ENCODE results near the gene SNX27.
"Not testable (repeated sequence)": the region's sequence is repeated elsewhere in the genome, so short reads cannot be mapped to it uniquely, and the experiment has no call there.

SNX27 gene

DNA sequence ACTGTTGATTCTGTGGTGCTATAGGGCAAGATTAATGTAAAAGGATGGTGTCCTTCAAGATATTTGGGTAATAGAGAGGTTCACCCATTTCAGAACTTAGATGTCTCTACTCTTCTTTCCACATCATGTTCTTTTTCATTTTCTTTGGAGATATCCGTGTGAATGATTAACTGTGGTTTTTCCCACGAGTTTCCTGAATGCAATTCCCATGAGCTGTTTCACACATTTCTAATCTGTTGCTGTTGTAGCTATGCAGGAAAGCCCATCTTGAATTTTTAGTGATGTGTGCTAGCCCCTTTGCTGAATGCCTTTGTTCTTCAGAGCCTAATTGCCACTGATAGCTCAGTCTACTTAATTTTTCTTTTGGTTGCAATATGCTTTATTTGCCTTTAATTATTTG is 27.6 kb downstream of the SNX27 start:
- DNase-seq = no peak
- H3K4me3 Mint-ChIP-seq = no peak overlapping the region

DNA sequence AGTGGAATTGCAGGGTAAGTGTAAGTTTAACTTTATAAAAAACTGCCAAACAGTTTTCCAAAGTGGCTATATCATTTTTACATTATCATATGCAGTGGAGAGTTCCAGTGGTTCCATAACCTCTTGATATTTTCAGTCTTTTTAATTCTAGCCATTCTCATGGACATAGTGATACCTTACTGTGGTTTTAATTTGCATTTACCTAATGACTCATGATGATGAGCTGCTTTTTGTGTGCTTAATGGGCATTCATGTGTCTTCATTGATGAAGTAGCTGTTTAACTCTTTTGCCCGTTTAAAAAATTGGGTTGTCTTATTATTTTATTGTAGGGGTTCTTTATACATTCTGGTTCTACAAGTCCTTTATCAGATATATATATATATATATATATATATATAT is 29.4 kb downstream of the SNX27 start:
- DNase-seq = no peak
- Mint-ChIP-seq H3K4me3 (no peak overlapping the region), H3K27me3 (no peaks in the 10 kb centered on the region), H3K4me1 (ENCODE audit: low read depth) (peaks cover 22% of the 10 kb centered on the region), H3K36me3 (ENCODE audit: low read depth) (peaks cover 37% of the 10 kb centered on the region), H3K9me3 (no peaks in the 10 kb centered on the region), H3K27ac (no peak overlapping the region)

More for the DNA sequence above, 27.6 kb downstream of the SNX27 start:
- Mint-ChIP-seq H3K27ac (no peak overlapping the region), H3K9me3 (no peaks in the 10 kb centered on the region), H3K4me1 (ENCODE audit: low read depth) (peaks cover 21% of the 10 kb centered on the region), H3K27me3 (no peaks in the 10 kb centered on the region), H3K36me3 (ENCODE audit: low read depth) (peaks cover 28% of the 10 kb centered on the region)

DNA sequence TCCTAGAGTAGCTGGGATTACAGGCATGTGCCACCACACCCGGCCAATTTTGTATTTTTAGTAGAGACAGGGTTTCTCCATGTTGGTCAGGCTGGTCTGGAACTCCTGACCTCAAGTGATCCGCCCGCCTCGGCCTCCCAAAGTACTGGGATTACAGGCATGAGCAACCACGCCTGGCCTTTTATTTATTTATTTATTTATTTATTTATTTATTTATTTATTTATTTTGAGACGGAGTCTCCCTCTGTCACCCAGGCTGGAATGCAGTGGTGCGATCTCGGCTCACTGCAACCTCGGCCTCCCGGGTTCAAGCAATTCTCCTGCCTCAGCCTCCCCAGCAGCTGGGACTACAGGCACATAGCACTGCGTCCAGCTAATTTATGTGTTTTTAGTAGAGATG is 31.2 kb downstream of the SNX27 start:
- H3K9me3 Mint-ChIP-seq, H3K4me3 Mint-ChIP-seq, H3K27ac Mint-ChIP-seq, DNase-seq, H3K27me3 Mint-ChIP-seq: not testable (repeated sequence)
- Mint-ChIP-seq H3K4me1 (ENCODE audit: low read depth) (peaks cover 22% of the 10 kb centered on the region), H3K36me3 (ENCODE audit: low read depth) (peaks cover 43% of the 10 kb centered on the region)

DNA sequence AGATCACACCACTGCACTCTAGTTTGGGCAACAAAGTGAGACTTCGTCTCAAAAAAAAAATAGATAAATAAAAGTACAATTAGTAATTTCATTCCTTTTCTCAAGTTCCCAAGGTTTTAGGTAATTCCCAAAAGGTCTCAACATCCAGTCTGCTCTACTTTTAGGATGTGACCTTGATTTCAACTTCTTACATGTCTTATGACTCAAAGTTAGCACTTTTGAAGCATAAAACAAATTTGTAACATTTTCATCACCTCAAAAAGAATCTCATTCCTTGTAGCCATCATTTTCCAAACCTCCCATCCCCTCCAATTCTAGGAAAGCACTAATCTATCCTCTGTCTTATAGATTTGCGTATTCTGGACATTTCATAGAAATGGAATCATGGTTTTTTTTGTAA is 32.2 kb downstream of the SNX27 start:
- DNase-seq = no peak
- Mint-ChIP-seq H3K36me3 (ENCODE audit: low read depth) (peaks cover 49% of the 10 kb centered on the region), H3K27ac (no peak overlapping the region), H3K27me3 (no peaks in the 10 kb centered on the region), H3K4me3 (no peak overlapping the region), H3K9me3 (no peaks in the 10 kb centered on the region), H3K4me1 (ENCODE audit: low read depth) (peaks cover 22% of the 10 kb centered on the region)

DNA sequence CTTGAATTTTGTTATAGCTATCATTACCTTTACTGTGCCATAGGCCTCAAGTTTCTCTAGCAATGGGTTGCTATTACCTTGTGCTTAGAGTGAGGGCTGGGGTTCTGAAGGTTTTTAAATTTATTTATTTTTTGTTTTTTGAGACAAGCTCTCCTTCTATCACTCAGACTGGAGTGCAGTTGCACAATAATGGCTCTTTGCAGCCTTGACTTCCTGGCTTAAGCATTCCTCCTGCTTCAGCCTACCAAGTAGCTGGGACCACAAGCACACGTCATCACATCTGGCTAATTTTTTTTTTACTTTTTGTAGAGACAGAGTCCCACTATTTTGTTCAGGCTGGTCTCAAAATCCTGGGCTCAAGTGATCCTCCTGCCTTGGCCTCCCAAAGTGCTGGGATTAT is 41.5 kb downstream of the SNX27 start:
- H3K4me1 Mint-ChIP-seq (ENCODE audit: low read depth) = peaks cover 18% of the 10 kb centered on the region
- H3K9me3 Mint-ChIP-seq = no peaks in the 10 kb centered on the region
- H3K4me3 Mint-ChIP-seq = no peak overlapping the region
- H3K27ac Mint-ChIP-seq = no peak overlapping the region
- no peaks in the 10 kb centered on the region for H3K27me3 Mint-ChIP-seq
- peaks cover 58% of the 10 kb centered on the region for H3K36me3 Mint-ChIP-seq (ENCODE audit: low read depth)
- DNase-seq = no peak

DNA sequence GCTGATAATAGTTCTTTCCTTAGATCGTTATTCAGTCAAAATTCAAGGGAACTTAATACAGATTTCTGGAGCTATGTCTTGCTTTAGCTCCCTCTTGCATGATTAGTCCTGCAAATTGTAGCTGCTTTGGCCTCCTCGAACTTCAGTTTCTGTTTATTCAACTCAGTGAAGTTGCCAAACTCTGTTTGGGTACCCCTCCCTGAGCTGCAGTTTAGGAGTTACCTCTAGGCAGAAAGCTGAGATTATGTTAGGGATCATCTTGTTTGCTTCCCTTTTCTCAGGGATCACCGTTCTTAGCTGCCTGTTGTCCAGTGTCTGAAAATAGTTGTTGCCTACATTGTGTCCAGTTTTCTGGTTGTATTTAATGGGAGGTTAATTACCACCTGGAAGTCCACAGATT is 43.5 kb downstream of the SNX27 start:
- no peaks in the 10 kb centered on the region for H3K9me3 Mint-ChIP-seq
- H3K27ac Mint-ChIP-seq = peak overlapping the region; percentile 20
- no peaks in the 10 kb centered on the region for H3K27me3 Mint-ChIP-seq
- H3K36me3 Mint-ChIP-seq (ENCODE audit: low read depth) = peaks cover 65% of the 10 kb centered on the region
- no peak overlapping the region for H3K4me3 Mint-ChIP-seq
- DNase-seq = no peak
- H3K4me1 Mint-ChIP-seq (ENCODE audit: low read depth) = peaks cover 18% of the 10 kb centered on the region

DNA sequence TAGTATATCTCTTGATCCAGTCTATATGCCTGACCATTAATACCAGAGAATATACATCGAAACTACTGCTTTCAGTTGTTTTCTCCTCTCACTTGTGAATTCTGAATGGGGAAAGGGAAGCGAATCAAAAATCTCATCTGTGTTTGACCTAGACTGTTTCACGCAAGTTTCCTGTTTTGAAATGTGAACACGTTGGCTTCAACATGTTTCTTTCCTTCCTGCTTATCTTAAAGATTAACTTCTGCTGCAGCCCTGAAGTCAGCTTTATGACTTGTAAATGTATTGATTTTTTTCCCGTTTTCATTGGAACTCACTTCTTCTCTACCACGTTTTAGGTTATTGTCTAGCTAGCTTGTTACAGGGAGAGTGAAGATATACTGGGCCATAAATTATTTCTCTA is 49.9 kb downstream of the SNX27 start:
- Mint-ChIP-seq H3K9me3 (no peaks in the 10 kb centered on the region), H3K36me3 (ENCODE audit: low read depth) (peaks cover 80% of the 10 kb centered on the region), H3K27me3 (no peaks in the 10 kb centered on the region), H3K27ac (peak overlapping the region; percentile 3), H3K4me3 (no peak overlapping the region), H3K4me1 (ENCODE audit: low read depth) (peaks cover 10% of the 10 kb centered on the region)
- DNase-seq = no peak

DNA sequence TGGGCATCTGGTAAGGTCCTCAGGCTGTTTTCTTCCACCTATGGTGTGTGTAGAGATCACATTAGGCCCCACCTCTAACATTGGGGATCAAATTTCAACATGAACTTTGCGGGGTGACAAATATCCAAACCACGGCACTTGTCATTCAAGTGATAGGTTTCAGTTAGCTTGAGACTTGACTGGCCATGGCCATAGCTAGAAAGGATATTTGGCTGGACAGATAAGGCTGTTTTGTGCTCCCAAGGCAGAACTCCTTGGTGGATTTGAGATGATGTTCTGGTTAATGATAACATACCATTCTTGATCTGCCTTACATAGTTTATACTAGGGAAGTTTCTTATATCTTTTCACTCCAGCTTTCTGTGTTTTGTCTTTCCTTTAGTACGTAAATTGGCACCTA is 56.2 kb downstream of the SNX27 start:
- Mint-ChIP-seq H3K4me3 (no peak overlapping the region), H3K4me1 (ENCODE audit: low read depth) (peaks cover 8% of the 10 kb centered on the region), H3K27ac (peak overlapping the region; percentile 13), H3K36me3 (ENCODE audit: low read depth) (peaks cover 69% of the 10 kb centered on the region), H3K27me3 (no peaks in the 10 kb centered on the region), H3K9me3 (no peaks in the 10 kb centered on the region)
- DNase-seq = no peak

DNA sequence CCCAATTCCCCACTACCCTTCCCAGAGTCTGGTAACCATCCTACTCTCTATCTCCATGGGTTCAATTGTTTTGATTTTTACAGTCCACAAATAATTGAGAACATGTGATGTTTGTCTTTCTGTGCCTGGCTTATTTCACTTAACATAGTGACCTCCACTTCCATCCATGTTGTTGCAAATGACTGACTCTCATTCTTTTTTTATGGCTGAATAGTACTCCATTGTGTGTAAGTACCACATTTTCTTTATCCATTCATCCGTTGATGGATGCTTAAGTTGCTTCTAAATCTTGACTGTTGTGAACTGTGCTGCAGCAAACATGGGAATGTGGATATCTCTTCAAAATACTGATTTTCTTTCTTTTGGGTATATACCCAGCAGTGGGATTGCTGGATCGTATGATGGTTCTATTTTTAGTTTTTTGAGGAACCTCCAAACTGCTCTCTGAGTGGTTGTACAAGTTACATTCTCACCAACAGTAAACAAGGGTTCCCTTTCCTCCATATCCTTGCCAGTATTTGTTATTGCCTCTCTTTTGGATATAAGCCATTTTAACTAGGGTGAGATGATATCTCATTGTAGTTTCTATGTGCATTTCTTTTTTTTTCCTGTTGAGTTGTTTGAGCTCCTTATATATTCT is 58.3 kb downstream of the SNX27 start:
- not testable (repeated sequence) for H3K4me3 Mint-ChIP-seq, H3K27me3 Mint-ChIP-seq, H3K27ac Mint-ChIP-seq, H3K9me3 Mint-ChIP-seq, DNase-seq
- Mint-ChIP-seq H3K36me3 (ENCODE audit: low read depth) (peaks cover 72% of the 10 kb centered on the region), H3K4me1 (ENCODE audit: low read depth) (peaks cover 10% of the 10 kb centered on the region)

DNA sequence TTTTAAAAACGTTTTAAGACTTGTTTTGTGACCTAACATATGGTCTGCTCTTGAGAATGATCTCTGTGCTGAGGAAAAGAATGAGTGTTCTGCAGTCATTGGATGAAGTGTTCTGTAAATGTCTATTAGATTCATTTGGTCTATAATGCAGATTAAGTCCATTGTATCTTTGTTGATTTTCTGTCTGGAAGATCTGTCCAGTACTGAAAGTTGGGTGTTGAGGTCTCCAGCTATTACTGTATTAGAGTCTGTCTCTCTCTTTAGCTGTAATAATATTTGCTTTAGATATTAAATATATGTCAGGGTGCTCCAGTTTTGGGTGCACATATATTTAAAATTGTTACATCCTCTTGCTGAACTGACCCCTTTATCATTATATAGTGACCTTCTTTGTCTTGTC is 61.6 kb downstream of the SNX27 start:
- H3K4me3 Mint-ChIP-seq = no peak overlapping the region
- peaks cover 2% of the 10 kb centered on the region for H3K4me1 Mint-ChIP-seq (ENCODE audit: low read depth)
- peaks cover 53% of the 10 kb centered on the region for H3K36me3 Mint-ChIP-seq (ENCODE audit: low read depth)
- H3K9me3 Mint-ChIP-seq = no peaks in the 10 kb centered on the region
- no peaks in the 10 kb centered on the region for H3K27me3 Mint-ChIP-seq
- no peak overlapping the region for H3K27ac Mint-ChIP-seq
- DNase-seq = no peak

DNA sequence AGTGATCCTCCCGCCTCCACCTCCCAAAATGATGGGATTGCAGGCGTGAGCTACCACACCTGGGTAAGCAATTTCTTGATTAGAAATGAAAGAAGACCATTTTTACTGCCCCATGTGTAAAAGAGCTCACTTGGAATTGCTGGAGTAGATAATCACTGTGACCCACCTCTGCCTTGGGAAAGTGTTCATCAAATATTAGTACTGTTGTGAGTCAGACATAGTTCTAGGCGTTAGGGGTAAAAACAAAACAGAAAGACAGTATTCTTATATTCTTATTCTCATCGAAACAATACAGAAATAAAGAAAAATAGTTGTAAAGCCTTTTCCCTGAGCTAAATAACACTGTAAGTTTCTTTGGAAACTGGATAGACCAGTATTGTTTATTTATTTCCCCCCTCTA is 68.5 kb downstream of the SNX27 start:
- no peaks in the 10 kb centered on the region for H3K4me1 Mint-ChIP-seq (ENCODE audit: low read depth)
- no peak for DNase-seq
- no peaks in the 10 kb centered on the region for H3K9me3 Mint-ChIP-seq
- no peaks in the 10 kb centered on the region for H3K27me3 Mint-ChIP-seq
- no peak overlapping the region for H3K27ac Mint-ChIP-seq
- H3K4me3 Mint-ChIP-seq = no peak overlapping the region
- peaks cover 49% of the 10 kb centered on the region for H3K36me3 Mint-ChIP-seq (ENCODE audit: low read depth)

DNA sequence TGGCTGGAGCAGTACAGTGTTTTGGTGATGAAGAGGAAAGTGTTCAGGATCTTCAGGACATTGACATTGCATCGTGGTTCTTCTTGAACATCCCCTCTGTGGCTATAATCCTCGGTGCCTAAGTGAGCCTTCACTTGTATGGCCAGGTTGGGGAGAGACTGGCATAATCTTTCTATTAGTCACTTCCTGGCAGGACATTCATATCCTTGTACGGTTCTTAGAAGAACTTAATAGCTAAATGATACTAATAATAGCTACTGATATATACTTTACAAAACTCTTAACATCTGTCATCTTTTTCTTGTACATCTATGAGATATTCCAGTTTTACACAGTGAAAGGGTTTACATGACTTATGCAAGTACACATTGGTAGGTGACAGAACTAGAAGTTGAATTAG is 69.0 kb downstream of the SNX27 start:
- Mint-ChIP-seq H3K4me1 (ENCODE audit: low read depth) (no peaks in the 10 kb centered on the region), H3K4me3 (no peak overlapping the region), H3K27ac (no peak overlapping the region), H3K9me3 (no peaks in the 10 kb centered on the region), H3K36me3 (ENCODE audit: low read depth) (peaks cover 54% of the 10 kb centered on the region), H3K27me3 (no peaks in the 10 kb centered on the region)
- DNase-seq = no peak

DNA sequence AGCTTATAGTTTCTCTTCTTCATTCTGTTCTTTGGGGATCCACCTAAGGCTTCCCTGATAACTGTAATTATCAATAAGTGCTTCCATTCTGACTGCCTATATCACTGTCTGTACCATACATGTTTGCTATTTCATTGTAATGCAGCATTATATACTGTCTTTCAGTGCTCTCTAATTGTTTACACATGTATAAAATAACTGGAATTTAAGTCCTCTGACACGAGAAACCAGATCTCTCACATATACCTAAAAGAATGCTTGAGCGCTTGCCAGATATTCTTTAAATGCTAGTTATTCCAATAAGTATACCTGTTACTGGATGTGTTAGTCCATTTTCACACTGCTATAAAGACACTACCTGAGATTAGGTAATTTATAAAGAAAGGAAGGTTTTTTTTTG is 70.1 kb downstream of the SNX27 start:
- Mint-ChIP-seq H3K4me3 (no peak overlapping the region), H3K27ac (no peak overlapping the region), H3K27me3 (no peaks in the 10 kb centered on the region), H3K4me1 (ENCODE audit: low read depth) (no peaks in the 10 kb centered on the region), H3K9me3 (no peaks in the 10 kb centered on the region), H3K36me3 (ENCODE audit: low read depth) (peaks cover 62% of the 10 kb centered on the region)
- no peak for DNase-seq

DNA sequence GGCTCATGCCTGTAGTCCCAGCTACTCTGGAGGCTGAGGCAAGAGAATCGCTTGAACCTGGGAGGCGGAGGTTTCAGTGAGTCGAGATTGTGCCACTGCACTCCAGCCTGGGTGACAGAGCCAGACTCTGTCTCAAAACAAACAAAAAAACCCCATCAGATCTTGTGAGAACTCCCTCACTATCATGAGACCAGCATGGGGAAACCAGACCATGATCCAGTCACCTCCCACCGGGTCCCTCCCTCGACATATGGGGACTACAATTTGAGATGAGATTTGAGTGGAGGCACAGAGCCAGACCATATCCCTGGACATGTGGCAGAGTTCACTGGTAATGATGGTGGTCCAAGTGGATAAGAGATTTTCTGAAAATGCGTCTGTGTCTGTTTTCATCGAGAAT is 71.1 kb downstream of the SNX27 start:
- not testable (repeated sequence) for H3K9me3 Mint-ChIP-seq; DNase-seq; H3K4me3 Mint-ChIP-seq; H3K27ac Mint-ChIP-seq; H3K27me3 Mint-ChIP-seq; H3K4me1 Mint-ChIP-seq (ENCODE audit: low read depth)
- peaks cover 67% of the 10 kb centered on the region for H3K36me3 Mint-ChIP-seq (ENCODE audit: low read depth)

DNA sequence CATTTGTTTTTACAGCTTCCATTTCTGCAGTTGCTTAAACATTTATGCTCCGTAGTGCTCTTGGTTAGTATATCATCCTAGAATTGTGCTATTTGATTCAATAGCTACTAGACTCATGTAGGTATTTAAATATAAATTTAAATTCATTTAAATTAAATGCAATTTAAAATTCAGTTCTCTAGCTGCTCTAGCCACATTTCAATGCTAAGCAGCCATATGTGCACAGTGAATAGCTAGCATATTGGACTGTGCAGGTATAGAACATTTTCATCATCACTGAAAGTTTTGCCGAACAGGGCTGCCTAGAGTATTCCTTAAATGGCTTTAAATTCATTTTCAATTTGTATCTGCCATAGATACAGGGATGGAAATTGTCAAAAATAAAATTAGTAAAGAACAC is 72.3 kb downstream of the SNX27 start:
- Mint-ChIP-seq H3K9me3 (no peaks in the 10 kb centered on the region), H3K27me3 (no peaks in the 10 kb centered on the region), H3K27ac (no peak overlapping the region), H3K36me3 (ENCODE audit: low read depth) (peaks cover 66% of the 10 kb centered on the region), H3K4me1 (ENCODE audit: low read depth) (no peaks in the 10 kb centered on the region), H3K4me3 (no peak overlapping the region)
- DNase-seq = no peak

DNA sequence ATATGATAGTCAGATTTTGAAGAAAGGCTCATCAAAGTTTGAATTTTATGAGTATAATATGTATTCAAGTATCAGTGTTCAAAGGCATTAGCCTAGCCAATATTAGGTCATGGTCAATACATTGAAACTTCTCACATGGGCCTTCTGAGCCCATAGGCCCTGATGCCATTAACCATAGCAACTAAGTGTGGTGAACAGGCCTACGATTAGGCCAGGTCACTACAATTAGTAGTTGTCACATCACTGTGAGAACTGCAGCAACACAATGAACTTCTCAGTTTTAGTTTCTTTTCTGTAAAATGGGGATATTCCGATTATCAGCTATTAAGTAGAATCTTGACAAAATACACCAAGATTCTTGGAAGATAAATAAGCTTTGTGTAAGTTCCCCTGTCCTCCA is 74.7 kb downstream of the SNX27 start:
- Mint-ChIP-seq H3K27me3 (no peaks in the 10 kb centered on the region), H3K9me3 (no peaks in the 10 kb centered on the region), H3K36me3 (ENCODE audit: low read depth) (peaks cover 55% of the 10 kb centered on the region), H3K27ac (no peak overlapping the region), H3K4me1 (ENCODE audit: low read depth) (no peaks in the 10 kb centered on the region), H3K4me3 (no peak overlapping the region)
- DNase-seq = no peak
